H1 (cell line): ENCODE results near the gene PPP1R14C. TPM values are rescaled to one million over a fixed set of nuclear protein-coding genes. Genes with fewer than 3 reads are reported as not detected.

Experiments
- CTCF ChIA-PET: fragments of 300-600 bp; sonication (Branson Sonifier 250); formaldehyde crosslinking; loops from one replicate; lab custom pipeline; 2021; ENCODE audit not compliant: partially characterized antibody; lab: Charles Lee
- POLR2A ChIA-PET: fragments of 300-600 bp; sonication (Branson Sonifier 250); formaldehyde crosslinking; loops from one replicate; lab custom pipeline; 2021; ENCODE audit warnings: inconsistent platforms; ENCODE audit not compliant: partially characterized antibody; lab: Charles Lee
- DNase-seq, 2 experiments: peaks; one replicate each; pipeline versions ENCODE4 v3.0.0 to v3.0.0-alpha.2; 2010 to 2022; ENCODE audit warnings: low spot score in 2 of 2, low read depth in 1 of 2, mixed read lengths in 1 of 2
- FAIRE-seq: peaks from 2 replicates; lab custom pipeline; 2011; peaks lifted over from hg19 to GRCh38; lab: Jason Lieb, UNC
- H2AFZ ChIP-seq: 2 replicates; pipeline ENCODE4 v1.8.1; 2012; ENCODE audit warnings: low read length, inconsistent platforms
- H2AK5ac ChIP-seq: 2 replicates; pipeline ENCODE4 v1.6.1; 2013; ENCODE audit warnings: low read depth, low read length
- H2BK120ac ChIP-seq: replicated peaks from 2 replicates; pipeline ENCODE3; 2013; ENCODE audit warnings: low read depth, low read length, inconsistent platforms
- H2BK12ac ChIP-seq: 2 replicates; pipeline ENCODE4 v1.6.1; 2013; ENCODE audit warnings: low read depth, low read length
- H2BK15ac ChIP-seq: 2 replicates; pipeline ENCODE4 v1.6.1; 2013; ENCODE audit warnings: low read length
- H2BK20ac ChIP-seq: 2 replicates; pipeline ENCODE4 v1.6.1; 2013; ENCODE audit warnings: low read length
- H2BK5ac ChIP-seq: 2 replicates; pipeline ENCODE4 v1.6.1; 2013; ENCODE audit warnings: low read depth, low read length
- H3K14ac ChIP-seq: 2 replicates; pipeline ENCODE4 v1.6.1; 2013; ENCODE audit warnings: inconsistent platforms; ENCODE audit not compliant: insufficient read length
- H3K18ac ChIP-seq: 2 replicates; pipeline ENCODE4 v1.6.1; 2013; ENCODE audit warnings: low read length; ENCODE audit errors: extremely low read depth
- H3K23ac ChIP-seq: 2 replicates; pipeline ENCODE4 v1.6.1; 2013; ENCODE audit warnings: inconsistent platforms; ENCODE audit not compliant: insufficient read length
- H3K23me2 ChIP-seq: 2 replicates; pipeline ENCODE4 v1.6.1; 2013; ENCODE audit warnings: low read depth, low read length
- H3K27ac ChIP-seq: 2 replicates; pipeline ENCODE4 v1.6.1; 2011; ENCODE audit warnings: low read depth, low read length, inconsistent platforms
- H3K27me3 ChIP-seq, 4 experiments: replicated peaks in 1 of 4; 1 replicate in 1 of 4; 2 replicates in 3 of 4; pipeline versions ENCODE4 v1.6.1 to v1.8.1; 2011 to 2013; ENCODE audit warnings: low read length in 3 of 4, mild to moderate bottlenecking in 3 of 4, inconsistent platforms in 2 of 4, mixed read lengths in 2 of 4, moderate library complexity in 1 of 4; ENCODE audit not compliant: control insufficient read depth in 3 of 4, insufficient read depth in 3 of 4; ENCODE audit errors: extremely low read depth in 1 of 4
- H3K36me3 ChIP-seq, 4 experiments: 2 replicates each; pipeline versions ENCODE4 v1.6.1 to v1.8.1; 2011 to 2013; ENCODE audit warnings: mild to moderate bottlenecking in 4 of 4, low read length in 3 of 4, moderate library complexity in 2 of 4, control low read depth in 1 of 4, inconsistent platforms in 1 of 4; ENCODE audit not compliant: insufficient read depth in 4 of 4, control insufficient read depth in 2 of 4
- H3K4ac ChIP-seq: replicated peaks from 2 replicates; pipeline ENCODE3; 2013; ENCODE audit warnings: low read length, low read depth, mixed read lengths, inconsistent platforms; ENCODE audit not compliant: insufficient read length
- H3K4me1 ChIP-seq, 4 experiments: replicated peaks in 1 of 4; 1 replicate in 1 of 4; 2 replicates in 3 of 4; pipeline versions ENCODE4 v1.6.1 to v1.8.1; 2011 to 2013; ENCODE audit warnings: low read length in 3 of 4, inconsistent platforms in 2 of 4, mixed read lengths in 1 of 4; ENCODE audit not compliant: insufficient read depth in 4 of 4, control insufficient read depth in 3 of 4
- H3K4me2 ChIP-seq, 2 experiments: 2 replicates each; pipeline versions ENCODE4 v1.6.1 to v1.8.1; 2011 to 2013; ENCODE audit warnings: low read depth in 2 of 2, low read length in 2 of 2, control low read depth in 1 of 2, inconsistent platforms in 1 of 2, mild to moderate bottlenecking in 1 of 2; ENCODE audit not compliant: insufficient read depth in 1 of 2
- H3K4me3 ChIP-seq, 4 experiments: fragments of 200-600, 300-600 bp in 1 of 4; sonication (generic), shearing (Covaris generic), sonication (Bioruptor Twin) in 1 of 4; 2 replicates each; pipeline versions ENCODE4 v1.5.1 to v1.8.1; 2011 to 2016; ENCODE audit warnings: low read length in 4 of 4, low read depth in 3 of 4, control low read depth in 2 of 4, inconsistent platforms in 2 of 4, mild to moderate bottlenecking in 2 of 4, mixed read lengths in 1 of 4, moderate library complexity in 1 of 4; ENCODE audit not compliant: insufficient read depth in 2 of 4; ENCODE audit errors: extremely low read depth in 1 of 4
- H3K56ac ChIP-seq: replicated peaks from 2 replicates; pipeline ENCODE3; 2013; ENCODE audit warnings: low read depth, mild to moderate bottlenecking, mixed read lengths, low read length, inconsistent platforms; ENCODE audit not compliant: insufficient read length
- H3K79me1 ChIP-seq: 2 replicates; pipeline ENCODE4 v1.6.1; 2013; ENCODE audit warnings: low read depth, low read length, control low read depth
- H3K79me2 ChIP-seq, 2 experiments: 2 replicates each; pipeline versions ENCODE4 v1.6.1 to v1.8.1; 2012 to 2013; ENCODE audit warnings: low read length in 2 of 2, mild to moderate bottlenecking in 2 of 2, inconsistent platforms in 1 of 2; ENCODE audit not compliant: insufficient read depth in 2 of 2, control insufficient read depth in 1 of 2
- H3K9ac ChIP-seq, 4 experiments: replicated peaks in 1 of 4; 1 replicate in 1 of 4; 2 replicates in 3 of 4; pipeline versions ENCODE4 v1.6.1 to v1.8.1; 2011 to 2013; ENCODE audit warnings: low read depth in 3 of 4, low read length in 3 of 4, control low read depth in 2 of 4, mild to moderate bottlenecking in 2 of 4, moderate library complexity in 2 of 4, inconsistent platforms in 1 of 4; ENCODE audit errors: extremely low read depth in 1 of 4
- H3K9me3 ChIP-seq, 2 experiments: 2 replicates each; pipeline versions ENCODE4 v1.6.1 to v1.8.1; 2012 to 2013; ENCODE audit warnings: mild to moderate bottlenecking in 2 of 2, moderate library complexity in 2 of 2, control low read depth in 1 of 2, inconsistent platforms in 1 of 2, low read depth in 1 of 2, low read length in 1 of 2, mixed read lengths in 1 of 2; ENCODE audit not compliant: insufficient read depth in 2 of 2
- H4K20me1 ChIP-seq, 2 experiments: replicated peaks in 1 of 2; 2 replicates each; pipeline versions ENCODE3 to v1.8.1; 2011 to 2013; ENCODE audit warnings: inconsistent platforms in 2 of 2, low read length in 2 of 2, mild to moderate bottlenecking in 1 of 2; ENCODE audit not compliant: insufficient read depth in 2 of 2, control insufficient read depth in 1 of 2
- H4K5ac ChIP-seq: 2 replicates; pipeline ENCODE4 v1.6.1; 2013; ENCODE audit warnings: low read length, low read depth, mixed read lengths, inconsistent platforms; ENCODE audit not compliant: insufficient read length
- H4K8ac ChIP-seq: 2 replicates; pipeline ENCODE4 v1.8.0; 2013; ENCODE audit warnings: mild to moderate bottlenecking, moderate library complexity, low read length, inconsistent platforms; ENCODE audit not compliant: insufficient read depth; ENCODE audit errors: extremely low read depth
- H4K91ac ChIP-seq: replicated peaks from 2 replicates; pipeline ENCODE3; 2013; ENCODE audit warnings: low read length, mixed read lengths, inconsistent platforms; ENCODE audit not compliant: insufficient read length
- WGBS, 2 experiments: shearing (Covaris generic) in 1 of 2; methylation state at CpG; one replicate each; pipeline versions ENCODE4 v1.1.6 to v1.1.7; 2013 to 2015; ENCODE audit warnings: low lambda C conversion rate in 2 of 2, mixed read lengths in 2 of 2, inconsistent platforms in 1 of 2, low coverage in 1 of 2, missing lambda C conversion rate in 1 of 2; ENCODE audit not compliant: insufficient replicate concordance in 2 of 2, insufficient coverage in 1 of 2, insufficient read length in 1 of 2; ENCODE audit errors: extremely low coverage in 1 of 2, missing lambda C conversion rate in 1 of 2; 5-methylcytosine and 5-hydroxymethylcytosine counted together
- polyA plus RNA-seq, 7 experiments: library from polyadenylated mRNA; depleted of rRNA in 3 of 7; stranded (reverse) in 5 of 7; unstranded in 2 of 7; fragments of >200 nt in 5 of 7; fragments of 200-250 nt in 2 of 7; gene quantifications; 1 replicate in 5 of 7; 2 replicates in 1 of 7; 4 replicates in 1 of 7; pipeline versions ENCODE4 v1.2.1 to v1.2.3, GENCODE V29; 2011 to 2013; ENCODE audit warnings: missing spikeins in 2 of 7, mixed read lengths in 2 of 7
- total RNA-seq: library from RNA; stranded (reverse); fragmentation: NEBNext Ultra II Directional; extraction: Animal tissue kit (Norgen Biotek cat#: 25700); gene quantifications from 2 replicates; pipeline ENCODE4 v1.2.1, GENCODE V29; 2021

The PPP1R14C gene
- total and polyA plus RNA-seq, 2 of the 8 experiments (the other 6 are each of a cell fraction or from before 2014, with no cell fraction given), result 0.30 to 0.61 TPM

GRCh38 chr6:150185732-150186117, 42.9 kb downstream of the PPP1R14C start:
- H3K79me2 ChIP-seq, result no peaks in the 10 kb centered on the region

More at GRCh38 chr6:150185732-150186117, 42.9 kb downstream of the PPP1R14C start:
- CTCF ChIA-PET, result interaction anchor here (0.8 to 2.5 kb wide), 5 partner anchors 16 to 149 kb away, joined by 3 to 8 read pairs (median 3); no protein-coding TSS in a partner anchor
- no peak overlapping the region for H4K8ac ChIP-seq
- no peaks in the 10 kb centered on the region for H4K20me1 ChIP-seq
- no peak overlapping the region for H2BK12ac ChIP-seq
- no peaks in the 10 kb centered on the region for H3K9me3 ChIP-seq
- H2AK5ac ChIP-seq, result peak overlapping the region; percentile 19; the same call in 1 of the 2 replicates
- POLR2A ChIA-PET, result no interaction called here
- H3K27ac ChIP-seq, result no peak overlapping the region
- H3K23me2 ChIP-seq, result no peaks in the 10 kb centered on the region
- no peaks in the 10 kb centered on the region for H3K36me3 ChIP-seq
- H3K4me1 ChIP-seq, result no peaks in the 10 kb centered on the region
- no peaks in the 10 kb centered on the region for H3K79me1 ChIP-seq
- H3K14ac ChIP-seq, result no peak overlapping the region
- FAIRE-seq, result no peak
- no peak overlapping the region for H3K4me3 ChIP-seq
- no peak overlapping the region for H3K23ac ChIP-seq
- DNase-seq, result no peak
- H3K18ac ChIP-seq, result no peak overlapping the region
- no peak overlapping the region for H4K91ac ChIP-seq
- H2BK5ac ChIP-seq, result no peak overlapping the region
- H2BK20ac ChIP-seq, result no peak overlapping the region
- WGBS, 2 experiments, result 88% methylated on average over 8 of the region's 8 CpGs; no CpG with 5 or more reads in 1 of the 2 experiments
- no peak overlapping the region for H3K4ac ChIP-seq
- H3K4me2 ChIP-seq, result no peak overlapping the region
- H2AFZ ChIP-seq, result no peak overlapping the region
- no peaks in the 10 kb centered on the region for H3K27me3 ChIP-seq
- H3K9ac ChIP-seq, result no peak overlapping the region; a peak in 1 of 7 replicates
- no peak overlapping the region for H2BK120ac ChIP-seq
- H3K56ac ChIP-seq, result no peak overlapping the region
- no peak overlapping the region for H4K5ac ChIP-seq
- no peak overlapping the region for H2BK15ac ChIP-seq
